B cell (primary cell): ENCODE measurements around the gene CIB1. TPM values are rescaled to one million over a fixed set of nuclear protein-coding genes. Genes with fewer than 3 reads are reported as not detected.

ENCODE experiments used
- ATAC-seq: fragments of 200-7000 bp; cut with Tn5 transposase; one replicate; pipeline ENCODE4 v1.10.0; 2021; ENCODE audit warnings: low read depth, mild to moderate bottlenecking, moderate number of reproducible peaks, moderate library complexity
- CTCF ChIA-PET: fragments of 350-600 bp; sonication (Branson Sonifier 250); formaldehyde crosslinking; loops from one replicate; lab custom pipeline; 2021; ENCODE audit warnings: antibody characterized with exemption, inconsistent platforms; lab: Charles Lee
- POLR2A ChIA-PET: fragments of 350-600 bp; sonication (Branson Sonifier 250); formaldehyde crosslinking; loops from one replicate; lab custom pipeline; 2021; ENCODE audit warnings: antibody characterized with exemption; lab: Charles Lee
- DNase-seq: peaks from one replicate; pipeline ENCODE4 v3.0.0; 2013
- H2AFZ ChIP-seq: 2 replicates; pipeline ENCODE4 v1.6.1; 2012; ENCODE audit warnings: mild to moderate bottlenecking, low read depth, low read length; ENCODE audit not compliant: insufficient read depth, poor library complexity, severe bottlenecking
- H3K27ac ChIP-seq, 2 donors: 1 replicate in 1 of 2; 2 replicates in 1 of 2; pipeline ENCODE4 v1.5.1; 2012 to 2013; ENCODE audit warnings: low read length in 2 of 2, mild to moderate bottlenecking in 2 of 2, moderate library complexity in 1 of 2
- H3K27me3 ChIP-seq, 4 experiments: fragments of 200-600 bp in 1 of 4; sonication (generic) in 1 of 4; replicated peaks in 1 of 4; 1 replicate in 2 of 4; 2 replicates in 2 of 4; pipeline versions ENCODE4 v1.6.1 to v1.7.0; 2013 to 2016; ENCODE audit warnings: low read length in 3 of 4, mild to moderate bottlenecking in 2 of 4, mixed read lengths in 1 of 4, moderate library complexity in 1 of 4; ENCODE audit not compliant: insufficient read depth in 4 of 4, control insufficient read depth in 3 of 4; ENCODE audit errors: control extremely low read depth in 1 of 4
- H3K36me3 ChIP-seq, 2 experiments: replicated peaks in 1 of 2; 1 replicate in 1 of 2; 2 replicates in 1 of 2; pipeline versions ENCODE4 v1.6.1 to v1.7.1; 2013; ENCODE audit warnings: low read length in 1 of 2; ENCODE audit not compliant: insufficient read depth in 2 of 2, control insufficient read depth in 1 of 2; ENCODE audit errors: control extremely low read depth in 1 of 2, extremely low read depth in 1 of 2
- H3K4me1 ChIP-seq, 2 donors: fragments of 200-600 bp in 1 of 2; sonication (generic) in 1 of 2; 1 replicate in 1 of 2; 2 replicates in 1 of 2; pipeline versions ENCODE4 v1.5.1 to v1.6.1; 2013 to 2017; ENCODE audit warnings: low read length in 2 of 2; ENCODE audit not compliant: control insufficient read depth in 2 of 2, insufficient read depth in 2 of 2
- H3K4me2 ChIP-seq: replicated peaks from 2 replicates; pipeline ENCODE3; 2012; ENCODE audit warnings: mild to moderate bottlenecking, low read depth, low read length; ENCODE audit not compliant: poor library complexity, severe bottlenecking
- H3K4me3 ChIP-seq, 5 experiments: fragments of 200-600 bp in 1 of 5; sonication (generic) in 1 of 5; 1 replicate in 3 of 5; 2 replicates in 2 of 5; pipeline versions ENCODE4 v1.5.1 to v1.7.0; 2011 to 2016; ENCODE audit warnings: low read length in 4 of 5, mild to moderate bottlenecking in 4 of 5, low read depth in 2 of 5, control low read depth in 1 of 5, moderate library complexity in 1 of 5; ENCODE audit not compliant: insufficient read depth in 1 of 5; ENCODE audit errors: control extremely low read depth in 1 of 5, extremely low read depth in 1 of 5
- H3K79me2 ChIP-seq: fragments of 200-600 bp; sonication (generic); one replicate; pipeline ENCODE4 v1.6.0; 2016; ENCODE audit warnings: low read length; ENCODE audit not compliant: control insufficient read depth, insufficient read depth
- H3K9ac ChIP-seq: fragments of 200-600 bp; sonication (generic); 2 replicates; pipeline ENCODE4 v1.6.1; 2017; ENCODE audit warnings: mild to moderate bottlenecking, low read length, moderate library complexity
- H3K9me3 ChIP-seq, 3 donors: one replicate each; pipeline versions ENCODE4 v1.6.1 to v1.7.1; 2013; ENCODE audit warnings: low read length in 2 of 3; ENCODE audit not compliant: control insufficient read depth in 2 of 3, insufficient read depth in 1 of 3; ENCODE audit errors: control extremely low read depth in 1 of 3
- H4K20me1 ChIP-seq: 2 replicates; pipeline ENCODE4 v1.6.0; 2012; ENCODE audit warnings: mild to moderate bottlenecking, low read length; ENCODE audit not compliant: insufficient read depth, control insufficient read depth, poor library complexity, severe bottlenecking
- H3K27ac Mint-ChIP-seq: one replicate; pipeline ENCODE4 v1.8.0; 2021; ENCODE audit warnings: mixed read lengths
- H3K27me3 Mint-ChIP-seq: one replicate; pipeline ENCODE4 v1.8.0; 2021; ENCODE audit warnings: mixed read lengths
- H3K4me1 Mint-ChIP-seq: one replicate; pipeline ENCODE4 v1.8.0; 2021; ENCODE audit warnings: mixed read lengths
- H3K4me3 Mint-ChIP-seq: one replicate; pipeline ENCODE4 v1.8.0; 2021; ENCODE audit warnings: mixed read lengths
- H3K9me3 Mint-ChIP-seq: one replicate; pipeline ENCODE4 v1.8.0; 2022; ENCODE audit warnings: mixed read lengths; ENCODE audit not compliant: insufficient read depth
- CTCF ChIP-seq: fragments of 200-600 bp; IDR thresholded peaks from one replicate; pipeline ENCODE4 v1.8.0; 2022; ENCODE audit warnings: antibody characterized with exemption, mild to moderate bottlenecking
- EZH2 ChIP-seq: IDR thresholded peaks from 2 replicates; pipeline ENCODE4 v1.6.1; 2012; ENCODE audit warnings: borderline replicate concordance, low read depth, mild to moderate bottlenecking, moderate library complexity, low read length; ENCODE audit not compliant: insufficient read depth, poor library complexity, severe bottlenecking
- WGBS: methylation state at CpG from one replicate; pipeline ENCODE4 v1.1.5; 2013; ENCODE audit warnings: missing lambda C conversion rate; ENCODE audit not compliant: insufficient coverage; 5-methylcytosine and 5-hydroxymethylcytosine counted together
- intact Hi-C: fragments of 100-400 bp; cut with micrococcal nuclease; formaldehyde crosslinking; loops from one replicate; pipeline ENCODE4 v1.10.0; 2022
- polyA plus RNA-seq: library from polyadenylated mRNA; depleted of rRNA; stranded (reverse); fragments of >200 nt; gene quantifications from 2 replicates; pipeline ENCODE4 v1.2.3, GENCODE V29; 2012
- total RNA-seq, 2 donors: library from RNA; stranded (reverse); fragments of 120-200 nt in 1 of 2; gene quantifications; 1 replicate in 1 of 2; 2 replicates in 1 of 2; pipeline versions ENCODE4 v1.2.3 to v1.2.4, GENCODE V29; 2013 to 2022

CIB1 gene
- total and polyA plus RNA-seq, 2 donors (not counting 1 experiment from before 2014, with no cell fraction given) = 153 to 157 TPM

DNA sequence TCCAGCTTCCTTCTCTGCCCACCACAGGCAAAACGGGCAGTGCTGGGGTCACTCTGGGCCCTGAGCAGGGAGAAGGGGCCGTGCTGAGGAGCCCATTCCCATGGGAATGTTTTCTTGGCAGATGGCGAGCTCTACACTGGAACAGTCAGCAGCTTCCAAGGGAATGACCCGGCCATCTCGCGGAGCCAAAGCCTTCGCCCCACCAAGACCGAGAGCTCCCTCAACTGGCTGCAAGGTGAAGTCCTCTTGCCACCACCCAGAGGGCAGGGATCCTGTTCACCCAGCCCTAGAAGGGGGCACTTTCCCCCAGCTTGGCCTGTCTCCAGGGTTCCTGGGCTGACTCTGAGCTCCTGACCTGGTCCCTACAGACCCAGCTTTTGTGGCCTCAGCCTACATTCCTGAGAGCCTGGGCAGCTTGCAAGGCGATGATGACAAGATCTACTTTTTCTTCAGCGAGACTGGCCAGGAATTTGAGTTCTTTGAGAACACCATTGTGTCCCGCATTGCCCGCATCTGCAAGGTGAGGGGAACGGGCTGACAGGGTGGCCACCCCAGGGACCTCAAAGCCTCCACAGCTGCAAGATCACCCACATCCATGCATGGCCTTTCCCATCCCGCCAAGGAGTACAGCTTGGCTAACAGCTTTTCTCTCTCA, 12.4 kb downstream of the CIB1 start:
- Histone ChIP-seq H3K9ac (no peak overlapping the region), H3K4me1 (peaks cover 41 to 50% of the 10 kb centered on the region in 2 donors), H3K79me2 (peaks cover 81% of the 10 kb centered on the region), H3K4me2 (peak overlapping the region; percentile 15), H4K20me1 (peaks cover 55% of the 10 kb centered on the region), H3K27me3 (no peaks in the 10 kb centered on the region), H3K27ac (peak overlapping the region in 1 of 2 donors; percentile 39), H3K9me3 (peaks cover 0 to 4% (median 0%) of the 10 kb centered on the region in 3 donors), H3K4me3 (no peak overlapping the region), H3K36me3 (peaks cover 3 to 91% of the 10 kb centered on the region in 2 experiments), H2AFZ (no peak overlapping the region)
- Mint-ChIP-seq H3K4me3 (peak overlapping the region; percentile 23), H3K4me1 (peaks cover 52% of the 10 kb centered on the region), H3K27ac (peak overlapping the region; percentile 72), H3K9me3 (no peaks in the 10 kb centered on the region), H3K27me3 (no peaks in the 10 kb centered on the region)
- POLR2A ChIA-PET = interaction anchor here (0.7 to 2.5 kb wide), 7 partner anchors 9 to 64 kb away, joined by 3 to 13 read pairs (median 7); partner anchors contain the start of genes CIB1 and GDPGP1
- ATAC-seq (no peak), DNase-seq (no peak)
- TF ChIP-seq EZH2 (no peak), CTCF (peak; percentile 36)
- intact Hi-C loops = no loop called here
- CTCF ChIA-PET = interaction anchor here (0.7 to 12.6 kb wide), 23 partner anchors 11 to 479 kb away, joined by 3 to 274 read pairs (median 4); partner anchors contain the start of genes CIB1, GDPGP1 and SEMA4B
- 68% methylated on average over 12 of the region's 14 CpGs for WGBS
